Islet precursor cell (in vitro differentiated cells): Measurements from ENCODE around the gene TBC1D24.
A peak's percentile ranks its signal among the peaks of the same experiment; 100 is the strongest.
"Not testable (repeated sequence)": the region's sequence is repeated elsewhere in the genome, so short reads cannot be mapped to it uniquely, and the experiment has no call there.

Experiments
- DNase-seq: peaks from one replicate; pipeline ENCODE4 v3.0.0-alpha.2; 2018

Gene TBC1D24

DNA sequence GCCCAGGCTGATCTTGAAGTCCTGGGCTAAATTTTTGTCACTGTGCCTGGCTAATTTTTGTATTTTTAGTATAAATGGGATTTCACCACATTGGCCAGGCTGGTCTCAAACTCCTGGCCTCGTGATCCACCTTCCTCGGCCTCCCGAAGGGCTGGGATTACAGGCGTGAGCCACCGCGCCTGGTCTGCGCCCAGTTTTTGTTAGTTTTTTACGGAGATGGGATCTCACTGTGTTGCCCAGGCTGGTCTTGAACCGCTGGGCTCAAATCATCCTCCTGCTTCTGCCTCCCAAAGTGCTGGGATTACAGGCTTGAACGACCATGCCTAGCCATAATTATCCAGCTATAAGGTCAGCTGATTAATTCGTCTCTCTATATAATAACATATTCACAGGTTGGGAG lies 59.0 kb downstream of the TBC1D24 start:
- DNase-seq, result no peak

DNA sequence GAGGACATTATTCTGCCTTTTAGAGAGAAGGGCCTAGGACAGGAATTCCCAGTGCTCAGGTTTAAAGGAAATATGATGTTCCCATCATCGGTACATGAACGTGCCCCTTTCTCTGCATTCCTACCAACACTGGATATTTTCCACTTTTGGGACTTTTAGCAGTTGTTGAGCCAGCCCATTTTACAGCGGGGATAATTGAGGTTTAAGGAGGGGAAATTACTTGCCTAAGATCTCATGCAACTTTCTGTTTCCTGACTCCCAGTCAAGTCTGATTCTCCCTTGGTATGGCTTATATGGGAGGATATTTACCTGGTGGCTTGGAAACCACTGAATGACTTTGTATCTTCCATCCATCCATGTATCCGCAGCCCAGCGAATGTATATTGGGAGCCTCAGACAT lies 59.4 kb downstream of the TBC1D24 start:
- DNase-seq, result not testable (repeated sequence)

DNA sequence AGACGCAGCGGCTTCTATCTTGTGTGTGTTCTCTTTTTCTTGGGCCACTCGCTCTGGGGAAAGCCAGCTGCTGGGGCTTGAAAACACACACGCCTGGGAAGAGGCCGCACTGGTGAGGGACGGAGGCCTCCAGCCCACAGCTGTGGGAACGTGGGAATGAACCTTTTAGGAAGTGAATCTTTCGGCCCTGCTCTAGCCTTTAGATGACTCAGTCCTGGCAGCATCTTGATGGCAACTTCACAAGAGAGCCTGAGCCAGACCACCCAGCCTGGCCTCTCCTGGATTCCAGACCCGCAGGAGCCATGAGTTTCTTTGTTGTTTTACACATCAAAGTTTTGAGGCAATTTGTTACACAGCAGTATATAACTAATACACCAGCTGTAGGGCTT lies 60.7 kb downstream of the TBC1D24 start:
- DNase-seq, result peak; percentile 89

DNA sequence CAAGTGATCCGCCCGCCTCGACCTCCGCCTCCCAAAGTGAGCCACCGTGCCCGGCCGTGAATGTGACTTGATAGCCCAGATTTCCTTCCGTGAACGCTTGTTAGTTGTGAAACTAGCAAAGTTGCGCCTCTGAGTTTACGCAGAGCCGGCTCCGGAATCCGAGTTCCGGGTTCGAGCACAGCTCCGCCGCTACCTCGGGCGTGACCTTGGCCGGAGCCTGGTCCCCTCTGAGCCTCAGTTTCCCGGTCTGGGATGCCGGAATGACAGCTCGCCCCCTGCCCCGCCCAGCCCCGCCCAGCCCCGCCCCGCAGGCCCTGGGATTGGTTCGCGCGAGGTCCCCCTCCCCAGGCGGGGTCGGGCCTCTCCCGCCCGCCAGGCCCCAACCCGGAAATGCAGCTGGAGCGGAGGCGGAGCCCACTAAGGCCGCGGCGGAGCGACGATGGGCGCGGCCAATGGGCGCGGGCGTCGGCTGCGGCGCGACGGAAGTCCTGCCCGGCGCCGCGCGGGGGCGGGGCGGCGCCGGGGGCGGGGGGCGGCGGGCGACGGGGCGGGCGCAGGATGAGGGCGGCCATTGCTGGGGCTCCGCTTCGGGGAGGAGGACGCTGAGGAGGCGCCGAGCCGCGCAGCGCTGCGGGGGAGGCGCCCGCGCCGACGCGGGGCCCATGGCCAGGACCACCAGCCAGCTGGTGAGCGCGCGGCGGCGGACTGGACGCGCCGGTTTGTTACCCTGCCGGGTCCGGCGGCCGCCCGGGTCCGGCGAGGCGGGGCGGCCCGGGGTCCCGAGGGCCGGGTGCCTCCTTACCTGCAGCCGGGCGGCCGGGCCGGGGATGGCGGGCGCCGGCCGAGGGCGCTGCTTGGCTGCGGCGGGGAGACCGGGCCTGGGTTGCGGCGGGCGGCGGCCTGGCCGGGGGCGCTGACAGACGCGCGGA lies 62.8 kb downstream of the TBC1D24 start, which contains the start of gene PDPK1:
PDPK1 (plus strand) TSS at position 571 of the 929 bp plus-strand sequence; CDS start at position 663, 92 bp downstream.
- DNase-seq, result peak; percentile 98

DNA sequence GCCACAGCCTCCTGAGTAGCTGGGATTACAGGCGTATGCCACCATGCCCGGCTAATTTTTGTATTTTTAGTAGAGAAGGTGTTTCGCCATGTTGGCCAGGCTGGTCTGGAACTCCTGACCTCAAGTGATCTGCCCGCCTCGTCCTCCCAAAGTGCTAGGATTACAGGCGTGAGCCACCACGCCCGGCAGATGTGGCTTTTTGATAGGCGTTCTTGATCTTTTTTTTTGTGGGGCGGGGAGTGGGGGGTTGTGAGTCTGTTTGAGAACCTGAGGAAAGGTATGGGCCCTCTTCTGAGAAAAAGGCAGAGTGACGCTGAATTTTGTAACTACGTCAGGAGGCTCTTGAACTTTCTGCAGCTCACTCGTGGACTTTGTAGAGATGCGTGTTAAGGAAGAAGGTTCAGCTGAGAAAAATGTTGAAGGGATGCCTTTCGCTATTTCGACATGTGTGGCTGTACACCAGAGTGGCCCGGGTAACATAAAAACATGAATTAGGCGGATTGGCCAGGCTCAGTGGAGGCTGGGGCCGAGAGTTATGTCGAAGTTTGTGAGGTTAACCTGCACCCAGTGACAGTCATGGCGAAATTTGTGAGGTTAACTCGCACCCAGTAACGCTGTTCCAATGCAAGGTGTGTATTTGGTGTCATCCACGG lies 64.4 kb downstream of the TBC1D24 start:
- peak; percentile 29 for DNase-seq

DNA sequence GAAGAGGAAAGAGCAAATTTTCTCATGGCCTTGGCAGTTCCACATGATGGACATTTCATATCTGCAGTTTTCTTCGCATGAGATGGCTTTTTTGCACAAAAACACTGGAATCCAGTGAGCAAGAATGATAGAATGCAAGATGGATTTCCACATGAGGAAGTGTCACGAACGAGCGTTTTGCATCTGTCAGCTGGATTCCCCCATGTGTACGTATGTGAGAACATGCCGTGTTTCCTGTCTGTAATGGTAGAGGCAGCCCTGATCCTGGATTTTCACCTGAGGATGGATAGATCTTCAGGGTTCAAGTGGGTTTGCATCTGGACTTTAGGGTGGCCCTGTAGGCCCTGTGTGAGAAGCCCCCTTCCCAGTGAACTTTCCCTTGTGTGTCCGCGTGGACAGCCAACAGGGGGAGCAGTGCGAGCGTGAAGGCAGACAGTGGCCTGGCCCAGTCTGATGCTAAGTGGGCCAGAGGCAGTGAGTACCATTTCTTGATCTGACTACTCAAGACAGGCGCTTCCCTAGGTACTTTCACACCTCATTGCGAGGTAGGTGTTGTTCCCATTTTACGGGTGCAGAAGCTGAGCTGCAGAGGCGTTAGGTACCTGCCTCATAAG lies 65.0 kb downstream of the TBC1D24 start:
- peak; percentile 76 for DNase-seq

DNA sequence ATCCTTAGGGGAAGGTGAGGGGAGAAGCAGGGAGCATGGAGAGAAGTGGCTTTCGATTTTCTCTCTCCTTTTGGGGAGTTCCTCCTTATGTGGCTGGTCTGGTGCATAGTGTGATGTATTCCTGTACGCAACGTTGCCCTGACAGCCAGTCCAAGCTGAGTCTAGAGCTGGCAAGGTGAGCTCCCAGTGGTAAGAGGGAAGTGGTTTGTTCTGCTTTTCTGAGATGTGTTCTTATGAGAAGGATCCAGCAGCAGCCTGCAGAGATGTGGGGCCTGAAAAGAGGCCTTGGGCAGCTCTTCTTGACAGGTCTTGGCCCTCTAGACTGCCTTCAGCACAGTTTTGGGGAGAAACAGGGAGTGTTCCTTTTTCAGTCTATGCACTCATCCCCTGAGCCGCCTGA lies 66.0 kb downstream of the TBC1D24 start:
- DNase-seq, result not testable (repeated sequence)

DNA sequence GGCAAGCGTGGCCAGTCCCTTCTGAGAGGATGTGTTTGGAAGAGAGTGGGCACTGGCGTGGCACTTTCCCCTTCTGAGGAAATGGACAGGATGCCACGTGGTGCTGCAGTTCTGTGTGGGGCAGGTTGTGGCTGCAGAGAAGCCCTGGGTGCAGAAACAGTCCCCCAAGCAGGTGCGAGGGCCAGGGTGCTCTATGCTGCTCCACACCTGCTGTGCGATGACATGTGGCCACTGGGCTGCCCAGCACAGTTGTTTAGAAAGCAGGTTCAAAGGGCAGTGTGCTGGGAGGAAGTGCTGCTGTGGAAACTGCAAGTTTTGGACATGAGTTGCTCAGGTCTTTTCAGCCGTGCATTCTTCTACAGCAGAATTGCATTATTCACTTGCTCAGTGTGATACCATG lies 66.5 kb downstream of the TBC1D24 start:
- not testable (repeated sequence) for DNase-seq

DNA sequence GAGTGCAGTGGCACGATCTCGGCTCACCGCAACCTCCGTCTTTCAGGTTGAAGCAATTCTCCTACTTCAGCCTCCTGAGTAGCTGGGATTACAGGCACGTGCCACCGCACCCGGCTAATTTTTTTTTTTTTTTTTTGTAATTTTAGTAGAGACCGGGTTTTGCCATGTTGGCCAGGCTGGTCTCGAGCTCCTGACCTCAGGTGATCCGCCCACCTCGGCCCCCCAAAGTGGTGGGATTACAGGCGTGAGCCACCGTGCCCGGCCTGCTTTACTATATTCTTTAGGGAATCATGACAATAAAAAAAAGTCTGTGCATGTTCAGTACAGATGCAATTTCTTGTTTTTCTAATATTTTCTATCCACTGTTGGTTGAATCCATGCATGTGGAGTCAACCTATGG lies 68.8 kb downstream of the TBC1D24 start:
- DNase-seq, result not testable (repeated sequence)

DNA sequence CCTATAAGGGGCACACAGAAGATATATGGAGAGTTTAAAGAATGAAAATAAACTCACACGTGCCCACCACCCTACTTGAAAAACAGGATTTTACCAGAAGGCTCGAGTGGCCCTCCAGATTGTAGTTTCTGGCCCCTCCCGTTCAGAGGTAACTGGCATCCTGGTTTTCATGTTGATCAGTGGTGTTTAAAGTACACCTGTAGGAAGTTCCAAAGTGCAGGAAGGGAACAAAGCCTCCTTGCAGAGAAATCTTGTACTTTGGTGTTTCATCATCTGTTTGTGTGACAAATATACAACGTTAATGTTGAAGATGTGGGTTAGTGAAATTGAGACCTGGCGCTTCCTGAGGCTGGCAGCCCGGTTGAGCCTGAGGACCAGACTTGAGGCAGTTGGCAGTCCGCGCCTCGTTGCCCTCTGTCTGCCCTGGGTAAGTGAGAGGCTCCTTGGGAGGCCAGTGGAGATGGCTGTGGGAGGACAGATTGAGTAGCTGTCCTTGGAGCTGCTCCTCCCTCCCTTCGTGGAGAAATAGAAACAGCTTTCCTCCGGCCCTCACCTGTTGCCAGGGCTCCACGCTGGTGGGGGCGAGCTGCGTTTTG lies 75.5 kb downstream of the TBC1D24 start:
- not testable (repeated sequence) for DNase-seq

DNA sequence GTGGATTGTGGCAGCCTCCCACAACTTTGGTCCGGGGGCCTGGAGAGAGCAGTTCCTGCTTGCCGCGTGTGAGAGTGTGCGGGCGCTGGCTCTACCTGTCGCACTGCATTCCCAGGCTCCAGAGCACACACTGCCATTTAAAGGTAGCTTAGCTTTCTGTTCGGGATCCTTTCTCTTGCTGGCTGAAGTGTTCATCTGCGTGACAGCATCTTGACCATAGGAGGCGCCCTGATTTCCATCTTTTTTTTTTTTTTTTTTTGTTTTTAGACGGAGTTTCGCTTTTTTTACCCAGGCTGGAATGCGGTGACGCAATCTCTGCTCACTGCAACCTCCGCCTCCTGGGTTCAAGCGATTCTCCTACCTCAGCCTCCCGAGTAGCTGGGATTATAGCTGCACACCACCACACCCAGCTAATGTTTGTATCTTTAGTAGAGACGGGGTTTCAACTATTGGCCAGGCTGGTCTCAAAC lies 76.5 kb downstream of the TBC1D24 start:
- peak; percentile 85 for DNase-seq

DNA sequence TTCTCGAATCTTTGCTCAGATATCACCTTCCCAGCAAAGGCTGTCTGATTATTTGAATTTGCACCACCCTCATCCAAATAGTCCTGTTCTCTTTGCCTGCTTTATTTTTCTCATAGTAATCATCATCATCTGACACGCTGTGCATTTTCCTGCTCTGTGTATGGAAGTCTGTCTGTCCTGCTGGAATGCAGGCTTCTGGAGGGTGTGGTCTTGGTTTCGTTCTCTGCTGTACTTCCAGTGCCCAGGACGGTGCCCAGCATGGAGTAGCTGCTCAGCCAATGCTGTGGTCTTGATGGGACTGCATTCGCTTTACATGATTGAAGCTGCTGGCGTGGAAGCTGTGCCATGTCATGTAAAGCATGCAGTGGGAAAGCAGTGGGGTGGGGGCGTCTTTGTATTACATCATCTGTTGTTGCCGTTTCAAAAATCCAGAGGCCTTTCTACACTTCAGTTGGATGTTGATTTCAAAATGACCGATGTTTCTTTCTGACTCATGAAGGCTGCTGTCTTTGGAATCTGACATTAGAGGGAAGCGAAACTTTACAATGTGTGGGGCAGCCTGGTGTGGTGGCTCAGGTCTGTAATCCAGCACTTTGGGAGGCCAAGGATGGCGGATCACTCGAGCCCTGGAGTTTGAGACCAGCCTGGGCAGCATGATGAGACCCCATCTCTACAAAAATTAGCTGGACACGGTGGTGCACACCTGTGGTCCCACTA lies 79.9 kb downstream of the TBC1D24 start:
- DNase-seq, result not testable (repeated sequence)
